Activated naive CD4-positive, alpha-beta T cell treated with anti-CD3 and anti-CD28 coated beads, Interleukin-2, amount 50 U/mL, for 16 hours (primary cell): Measurements from ENCODE around the gene TNFAIP8L1.
"Not testable (repeated sequence)": the region's sequence is repeated elsewhere in the genome, so short reads cannot be mapped to it uniquely, and the experiment has no call there.

ENCODE experiments used
- DNase-seq: peaks from one replicate; pipeline ENCODE4 v3.0.0-alpha.2; 2020

The TNFAIP8L1 gene

GRCh38 chr19:4652075-4652474, 12.8 kb downstream of the TNFAIP8L1 start:
- DNase-seq: no peak

- no peak for DNase-seq
Measured at GRCh38 chr19:4653793-4654436, 14.6 kb downstream of the TNFAIP8L1 start.

- DNase-seq: no peak
Measured at GRCh38 chr19:4654437-4655361, 15.4 kb downstream of the TNFAIP8L1 start.

- no peak for DNase-seq
Measured at GRCh38 chr19:4656102-4656501, 16.8 kb downstream of the TNFAIP8L1 start.

GRCh38 chr19:4657262-4657661, 17.9 kb downstream of the TNFAIP8L1 start:
- DNase-seq: no peak

GRCh38 chr19:4657835-4658234, 18.5 kb downstream of the TNFAIP8L1 start:
- no peak for DNase-seq

GRCh38 chr19:4660181-4660791, 21.0 kb downstream of the TNFAIP8L1 start:
- DNase-seq: no peak

- no peak for DNase-seq
Measured at GRCh38 chr19:4660993-4661392, 21.7 kb downstream of the TNFAIP8L1 start.

GRCh38 chr19:4662020-4662695, 22.8 kb downstream of the TNFAIP8L1 start:
- no peak for DNase-seq

- DNase-seq: no peak
Measured at GRCh38 chr19:4662812-4663211, 23.5 kb downstream of the TNFAIP8L1 start.

GRCh38 chr19:4664642-4665041, 25.3 kb downstream of the TNFAIP8L1 start:
- DNase-seq: no peak

- peak; percentile 97 for DNase-seq
Measured at GRCh38 chr19:4669723-4670480, 30.6 kb downstream of the TNFAIP8L1 start, which contains the start of gene MYDGF. MYDGF (minus strand) TSS chr19:4670342; CDS start chr19:4670334, 8 bp downstream.

GRCh38 chr19:4671185-4671851, 32.0 kb downstream of the TNFAIP8L1 start:
- DNase-seq: no peak

GRCh38 chr19:4673216-4673615, 33.9 kb downstream of the TNFAIP8L1 start:
- no peak for DNase-seq

GRCh38 chr19:4673726-4674125, 34.4 kb downstream of the TNFAIP8L1 start:
- DNase-seq: no peak

- DNase-seq: no peak
Measured at GRCh38 chr19:4675346-4675745, 36.0 kb downstream of the TNFAIP8L1 start.

GRCh38 chr19:4676955-4677731, 37.8 kb downstream of the TNFAIP8L1 start:
- no peak for DNase-seq

- peak; percentile 20 for DNase-seq
Measured at GRCh38 chr19:4678881-4679790, 39.8 kb downstream of the TNFAIP8L1 start.

- not testable (repeated sequence) for DNase-seq
Measured at GRCh38 chr19:4680021-4680420, 40.7 kb downstream of the TNFAIP8L1 start.
